Measurements from ENCODE around the gene CYP26B1. TPM values are rescaled to one million over a fixed set of nuclear protein-coding genes. Genes with fewer than 3 reads are reported as not detected.

The CYP26B1 gene
- total and polyA plus RNA-seq, 2 donors (not counting 3 experiments of a cell fraction or from before 2014, with no cell fraction given), result 0.30 to 1.1 TPM

DNA sequence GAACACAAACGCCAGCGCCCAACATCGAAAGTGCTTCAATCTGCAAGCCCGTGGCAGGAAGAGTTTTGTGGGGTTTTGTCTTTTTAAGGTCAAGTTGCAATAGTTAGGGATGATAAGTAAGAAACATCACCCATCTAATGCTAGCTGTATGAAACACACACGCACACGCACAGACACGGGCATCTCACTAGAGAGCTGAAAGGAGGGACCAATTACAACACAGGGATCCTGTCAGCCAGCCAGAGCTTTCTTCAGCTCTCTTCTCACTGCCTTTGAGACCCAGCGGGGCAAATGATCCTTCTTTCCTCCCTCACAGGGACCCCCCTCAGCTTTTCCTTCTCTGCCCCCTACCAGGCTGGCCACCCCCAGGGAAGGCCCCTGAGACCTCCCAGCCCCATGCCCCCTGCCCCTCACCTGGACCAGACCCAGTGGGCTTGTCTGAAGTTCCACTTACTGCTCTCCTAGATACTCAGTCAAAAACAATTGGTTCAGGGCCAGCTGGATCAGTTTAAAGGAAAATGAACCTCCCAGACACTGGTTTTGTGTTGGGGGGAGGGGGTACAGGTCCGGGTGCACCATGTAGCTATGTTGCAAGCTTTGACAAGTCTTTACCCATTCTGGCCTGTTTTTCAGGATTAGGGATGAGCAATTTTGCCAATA lies 17.9 kb downstream of the CYP26B1 start:
- no TSS peak for BruUV-seq (replicated peaks)
- no peak for DNase-seq (ENCODE audit: low read depth, low spot score)
- no peaks in the 10 kb centered on the region for H4K20me1 ChIP-seq (replicated peaks; ENCODE audit: control insufficient read depth, extremely low read depth, insufficient read depth, low read length)
- intact Hi-C loops (cut with micrococcal nuclease) (no loop called here), dilution Hi-C loops (cut with MboI; ENCODE audit: extremely low pct_ligation_motif_present, low sequenced_read_pairs) (no loop called here)
- H3K9me3 ChIP-seq (replicated peaks; ENCODE audit: control insufficient read depth, insufficient read depth, low read length), result no peaks in the 10 kb centered on the region
- ChIA-PET POLR2A (no interaction called here), CTCF (interaction anchor here (0.8 to 1.6 kb wide), 4 partner anchors 7 to 206 kb away, joined by 4 to 6 read pairs (median 4); no protein-coding TSS in a partner anchor)
- H3K27ac ChIP-seq (ENCODE audit: insufficient read depth, low read depth, low read length), result no peak overlapping the region
- H3K36me3 ChIP-seq (ENCODE audit: control insufficient read depth in 2 of 2, extremely low read depth in 1 of 2, insufficient read depth in 2 of 2, low read length in 2 of 2), result no peaks in the 10 kb centered on the region
- TF ChIP-seq POLR2A (IDR thresholded peaks at IDR 0.05; ENCODE audit: low read depth, low read length) (no peak), MYC (IDR thresholded peaks at IDR 0.05; ENCODE audit: low read depth, low read length) (no peak), JUN (IDR thresholded peaks at IDR 0.05; ENCODE audit: borderline replicate concordance, insufficient read depth, insufficient read length, low read depth) (no peak), GATA2 (IDR thresholded peaks at IDR 0.05; ENCODE audit: insufficient read depth, insufficient read length, low read depth, low read length) (no peak), FOS (IDR thresholded peaks at IDR 0.05; ENCODE audit: borderline replicate concordance, insufficient read depth, low read length) (no peak), CTCF (IDR thresholded peaks at IDR 0.05; ENCODE audit: extremely low read depth in 1 of 2, insufficient read depth in 1 of 2, low read depth in 1 of 2, low read length in 2 of 2) (no peak), EZH2 (IDR thresholded peaks at IDR 0.05; ENCODE audit: borderline replicate concordance, low read depth, low read length, severe bottlenecking) (no peak), MAX (IDR thresholded peaks at IDR 0.05; ENCODE audit: insufficient read depth, insufficient read length) (no peak), POLR2AphosphoS5 (IDR thresholded peaks at IDR 0.05; ENCODE audit: insufficient read depth, low read depth, low read length) (no peak)
- no peaks in the 10 kb centered on the region for H3K4me1 ChIP-seq (ENCODE audit: control insufficient read depth, extremely low read depth, insufficient read depth, low read length)
- no peak overlapping the region for H2AFZ ChIP-seq (ENCODE audit: low read depth, low read length)
- no peak overlapping the region for H3K9ac ChIP-seq (replicated peaks; ENCODE audit: extremely low read depth, insufficient read depth, low read length)
- no peak for FAIRE-seq
- no peaks in the 10 kb centered on the region for H3K9me1 ChIP-seq (replicated peaks; ENCODE audit: control insufficient read depth, extremely low read depth, insufficient read depth, low read length)
- no peaks in the 10 kb centered on the region for H3K79me2 ChIP-seq (ENCODE audit: control insufficient read depth, insufficient read depth, low read length)
- peaks cover 0 to 3% of the 10 kb centered on the region in 2 experiments for H3K27me3 ChIP-seq (ENCODE audit: control insufficient read depth in 2 of 2, insufficient read depth in 2 of 2, low read length in 2 of 2)
- H3K4me2 ChIP-seq (ENCODE audit: insufficient read depth, low read length), result no peak overlapping the region
- H3K4me3 ChIP-seq (replicated peaks in 1 of 3; ENCODE audit: insufficient read depth in 1 of 3, low read depth in 1 of 3, low read length in 3 of 3), result no peak overlapping the region
